Measurements from ENCODE around the gene IGSF9B.

GRCh38 chr11:133935551-133935910 is 21.2 kb downstream of the IGSF9B start:
- TF ChIP-seq CTCF (IDR thresholded peaks at IDR 0.05; ENCODE audit: low read depth, low read length, missing input control) (no peak), JUND (IDR thresholded peaks at IDR 0.05) (no peak), EGR1 (IDR thresholded peaks at IDR 0.05; ENCODE audit: low read depth in 2 of 2) (no peak), ZBTB33 (IDR thresholded peaks at IDR 0.05) (no peak), MAX (IDR thresholded peaks at IDR 0.05) (no peak), GABPA (IDR thresholded peaks at IDR 0.05 in 1 of 2, conservative IDR thresholded peaks at IDR 0.05 in 1 of 2) (no peak), TAF1 (conservative IDR thresholded peaks at IDR 0.05) (no peak), RAD21 (IDR thresholded peaks at IDR 0.05) (no peak), FOXA1 (IDR thresholded peaks at IDR 0.05) (no peak), YY1 (IDR thresholded peaks at IDR 0.05) (no peak), SP1 (IDR thresholded peaks at IDR 0.05) (no peak), RXRA (IDR thresholded peaks at IDR 0.05) (no peak)

All from liver (tissue), 3 donors.